ENCODE results near the gene RPS6KA2. TPM values are rescaled to one million over a fixed set of nuclear protein-coding genes. Genes with fewer than 3 reads are reported as not detected.

RPS6KA2 gene
- total RNA-seq, 1 donor from 2014 or later, result 124 TPM

GRCh38 chr6:166601956-166602355, 25.1 kb downstream of the RPS6KA2 start:
- Mint-ChIP-seq H3K27ac (ENCODE audit: unreplicated experiment) (no peak overlapping the region), H3K4me3 (ENCODE audit: unreplicated experiment) (no peak overlapping the region), H3K36me3 (ENCODE audit: low read depth) (peaks cover 16% of the 10 kb centered on the region), H3K9me3 (ENCODE audit: low read depth) (no peaks in the 10 kb centered on the region), H3K4me1 (ENCODE audit: low read depth) (peaks cover 45% of the 10 kb centered on the region), H3K27me3 (ENCODE audit: low read depth) (no peaks in the 10 kb centered on the region)
- TF ChIP-seq CTCF (IDR thresholded peaks at IDR 0.05), result no peak
- no peak for DNase-seq (ENCODE audit: low spot score)

GRCh38 chr6:166600931-166601330, 26.1 kb downstream of the RPS6KA2 start:
- peaks cover 55% of the 10 kb centered on the region for H3K4me1 Mint-ChIP-seq (ENCODE audit: low read depth)
- H3K27me3 Mint-ChIP-seq (ENCODE audit: low read depth), result no peaks in the 10 kb centered on the region
- no peaks in the 10 kb centered on the region for H3K9me3 Mint-ChIP-seq (ENCODE audit: low read depth)
- no peak overlapping the region for H3K4me3 Mint-ChIP-seq (ENCODE audit: unreplicated experiment)
- peak overlapping the region; percentile 64 for H3K27ac Mint-ChIP-seq (ENCODE audit: unreplicated experiment)
- TF ChIP-seq CTCF (IDR thresholded peaks at IDR 0.05), result no peak
- H3K36me3 Mint-ChIP-seq (ENCODE audit: low read depth), result peaks cover 21% of the 10 kb centered on the region
- DNase-seq (ENCODE audit: low spot score), result no peak

- Mint-ChIP-seq H3K4me1 (ENCODE audit: low read depth) (peaks cover 70% of the 10 kb centered on the region), H3K4me3 (ENCODE audit: unreplicated experiment) (no peak overlapping the region), H3K36me3 (ENCODE audit: low read depth) (peaks cover 22% of the 10 kb centered on the region), H3K9me3 (ENCODE audit: low read depth) (no peaks in the 10 kb centered on the region), H3K27me3 (ENCODE audit: low read depth) (no peaks in the 10 kb centered on the region), H3K27ac (ENCODE audit: unreplicated experiment) (peak overlapping the region; percentile 96)
- TF ChIP-seq CTCF (IDR thresholded peaks at IDR 0.05), result no peak
- DNase-seq (ENCODE audit: low spot score), result no peak
Observed at GRCh38 chr6:166599205-166599604, 27.8 kb downstream of the RPS6KA2 start.

GRCh38 chr6:166598441-166599138, 28.5 kb downstream of the RPS6KA2 start:
- H3K27me3 Mint-ChIP-seq (ENCODE audit: low read depth), result no peaks in the 10 kb centered on the region
- peaks cover 20% of the 10 kb centered on the region for H3K36me3 Mint-ChIP-seq (ENCODE audit: low read depth)
- TF ChIP-seq CTCF (IDR thresholded peaks at IDR 0.05), result no peak
- no peak overlapping the region for H3K4me3 Mint-ChIP-seq (ENCODE audit: unreplicated experiment)
- peak overlapping the region; percentile 96 for H3K27ac Mint-ChIP-seq (ENCODE audit: unreplicated experiment)
- no peaks in the 10 kb centered on the region for H3K9me3 Mint-ChIP-seq (ENCODE audit: low read depth)
- peaks cover 71% of the 10 kb centered on the region for H3K4me1 Mint-ChIP-seq (ENCODE audit: low read depth)
- DNase-seq (ENCODE audit: low spot score), result no peak

DNA sequence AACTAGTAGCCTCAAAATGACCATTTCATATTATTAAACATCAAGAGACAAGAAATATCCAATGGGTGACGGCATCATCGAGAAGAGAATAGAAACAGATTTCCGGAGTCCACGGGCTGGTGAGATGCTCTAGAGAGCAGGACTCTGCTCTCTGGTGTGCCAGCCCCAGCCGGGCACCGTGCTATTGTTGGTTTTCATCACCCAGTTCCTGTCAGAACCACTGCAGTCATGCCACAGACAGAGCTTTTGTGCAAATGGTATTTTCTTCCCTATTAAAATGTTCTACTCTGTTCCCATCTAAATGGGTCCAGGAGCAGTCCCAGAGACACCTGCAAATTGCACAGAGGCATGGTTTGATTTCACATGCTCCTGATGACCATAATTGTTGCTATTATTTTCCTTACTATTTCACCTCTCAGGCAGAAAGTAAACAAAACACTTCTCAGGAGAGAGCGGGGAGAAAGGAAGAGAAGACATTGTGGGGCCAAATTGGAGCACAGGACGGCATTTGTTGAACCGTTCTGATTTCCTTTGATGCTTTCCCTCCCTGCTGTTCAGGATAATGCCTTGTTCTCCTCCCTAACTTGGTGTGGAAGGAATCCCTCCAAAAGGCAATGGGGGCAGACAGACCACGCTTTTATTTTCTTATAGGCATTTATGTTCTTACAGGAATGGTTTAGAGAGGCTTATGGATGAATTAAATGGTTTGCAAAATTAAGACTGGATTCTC, 29.2 kb downstream of the RPS6KA2 start:
- no peaks in the 10 kb centered on the region for H3K9me3 Mint-ChIP-seq (ENCODE audit: low read depth)
- peaks cover 15% of the 10 kb centered on the region for H3K36me3 Mint-ChIP-seq (ENCODE audit: low read depth)
- no peak overlapping the region for H3K4me3 Mint-ChIP-seq (ENCODE audit: unreplicated experiment)
- DNase-seq (ENCODE audit: low spot score), result no peak
- H3K27ac Mint-ChIP-seq (ENCODE audit: unreplicated experiment), result peak overlapping the region; percentile 96
- TF ChIP-seq CTCF (IDR thresholded peaks at IDR 0.05), result no peak
- H3K27me3 Mint-ChIP-seq (ENCODE audit: low read depth), result no peaks in the 10 kb centered on the region
- peaks cover 78% of the 10 kb centered on the region for H3K4me1 Mint-ChIP-seq (ENCODE audit: low read depth)
